ENCODE measurements around the gene ZNF431. TPM values are rescaled to one million over a fixed set of nuclear protein-coding genes. Genes with fewer than 3 reads are reported as not detected.

The ZNF431 gene
- total RNA-seq, 1 donor from 2014 or later: 11.3 TPM

DNA sequence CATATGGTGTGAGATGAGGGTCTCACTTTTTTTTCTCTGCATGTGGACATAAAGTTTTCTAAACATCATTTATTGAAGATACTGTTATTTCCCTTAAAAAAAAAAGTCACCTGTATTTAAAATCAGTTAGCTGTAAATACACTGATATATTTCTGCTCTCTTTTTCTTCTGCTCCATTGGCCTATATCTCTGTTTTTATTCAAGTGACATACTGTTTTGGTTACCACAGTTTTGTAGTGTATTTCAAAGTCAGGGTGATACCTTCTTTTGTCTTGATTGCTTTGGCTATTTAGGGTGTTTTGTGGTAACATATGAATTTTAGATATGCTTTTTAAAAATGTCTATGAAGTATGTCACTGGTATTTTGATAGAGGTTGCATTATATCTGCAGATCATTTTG lies 15.8 kb upstream of the ZNF431 start:
- DNase-seq (ENCODE audit: extremely low spot score, unreplicated experiment): no peak
- Mint-ChIP-seq H3K27ac (ENCODE audit: unreplicated experiment) (no peak overlapping the region), H3K4me3 (ENCODE audit: unreplicated experiment) (no peak overlapping the region), H3K4me1 (ENCODE audit: unreplicated experiment) (peaks cover 10% of the 10 kb centered on the region), H3K9me3 (ENCODE audit: unreplicated experiment) (peaks cover 23% of the 10 kb centered on the region), H3K27me3 (ENCODE audit: unreplicated experiment) (no peaks in the 10 kb centered on the region), H3K36me3 (ENCODE audit: unreplicated experiment) (peaks cover 13% of the 10 kb centered on the region)
- TF ChIP-seq, protein P1, sequence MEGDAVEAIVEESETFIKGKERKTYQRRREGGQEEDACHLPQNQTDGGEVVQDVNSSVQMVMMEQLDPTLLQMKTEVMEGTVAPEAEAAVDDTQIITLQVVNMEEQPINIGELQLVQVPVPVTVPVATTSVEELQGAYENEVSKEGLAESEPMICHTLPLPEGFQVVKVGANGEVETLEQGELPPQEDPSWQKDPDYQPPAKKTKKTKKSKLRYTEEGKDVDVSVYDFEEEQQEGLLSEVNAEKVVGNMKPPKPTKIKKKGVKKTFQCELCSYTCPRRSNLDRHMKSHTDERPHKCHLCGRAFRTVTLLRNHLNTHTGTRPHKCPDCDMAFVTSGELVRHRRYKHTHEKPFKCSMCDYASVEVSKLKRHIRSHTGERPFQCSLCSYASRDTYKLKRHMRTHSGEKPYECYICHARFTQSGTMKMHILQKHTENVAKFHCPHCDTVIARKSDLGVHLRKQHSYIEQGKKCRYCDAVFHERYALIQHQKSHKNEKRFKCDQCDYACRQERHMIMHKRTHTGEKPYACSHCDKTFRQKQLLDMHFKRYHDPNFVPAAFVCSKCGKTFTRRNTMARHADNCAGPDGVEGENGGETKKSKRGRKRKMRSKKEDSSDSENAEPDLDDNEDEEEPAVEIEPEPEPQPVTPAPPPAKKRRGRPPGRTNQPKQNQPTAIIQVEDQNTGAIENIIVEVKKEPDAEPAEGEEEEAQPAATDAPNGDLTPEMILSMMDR (IDR thresholded peaks at IDR 0.05): no peak

DNA sequence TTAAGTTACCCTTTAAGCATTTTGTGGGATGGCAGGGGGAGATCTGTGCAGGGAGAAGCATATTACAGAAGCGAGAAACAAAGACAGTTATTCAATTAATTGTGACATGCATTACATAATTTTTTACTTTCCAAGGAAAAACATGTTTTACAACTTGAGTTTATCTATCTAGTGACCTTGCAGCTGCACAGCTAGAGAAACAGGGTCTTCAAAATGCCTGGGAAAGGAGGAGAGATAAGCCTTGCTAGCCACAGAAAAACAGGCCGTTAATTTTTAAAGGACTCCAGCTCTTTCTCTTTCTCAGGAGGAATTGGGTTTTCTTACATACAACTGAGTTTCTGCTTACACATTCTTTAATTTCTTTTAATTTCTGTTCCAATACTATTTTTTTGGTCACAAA lies 14.8 kb upstream of the ZNF431 start:
- Mint-ChIP-seq H3K4me1 (ENCODE audit: unreplicated experiment) (peaks cover 10% of the 10 kb centered on the region), H3K4me3 (ENCODE audit: unreplicated experiment) (no peak overlapping the region)

DNA sequence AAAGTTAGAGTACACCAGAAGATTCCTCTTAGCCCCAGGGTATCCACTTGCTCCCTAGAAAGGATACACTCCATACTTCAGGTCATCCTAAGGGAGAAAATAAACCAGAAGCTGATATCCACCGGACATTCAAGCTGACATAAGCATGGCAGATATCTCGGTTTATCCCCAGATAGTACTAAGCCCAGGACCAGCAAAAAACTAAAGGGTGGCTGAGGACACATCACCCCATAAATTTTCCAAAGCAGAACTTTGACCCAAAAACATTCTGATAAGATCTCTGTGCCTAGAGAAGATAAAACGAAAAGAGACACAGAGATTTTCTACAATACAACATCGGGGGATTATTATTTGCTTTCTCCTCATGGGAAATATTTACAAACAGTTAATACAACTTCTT lies 13.9 kb upstream of the ZNF431 start:
- H3K9me3 Mint-ChIP-seq (ENCODE audit: unreplicated experiment): peaks cover 23% of the 10 kb centered on the region
- peaks cover 9% of the 10 kb centered on the region for H3K36me3 Mint-ChIP-seq (ENCODE audit: unreplicated experiment)
- TF ChIP-seq, protein P1 (IDR thresholded peaks at IDR 0.05): no peak
- peaks cover 10% of the 10 kb centered on the region for H3K4me1 Mint-ChIP-seq (ENCODE audit: unreplicated experiment)
- H3K4me3 Mint-ChIP-seq (ENCODE audit: unreplicated experiment): no peak overlapping the region
- H3K27me3 Mint-ChIP-seq (ENCODE audit: unreplicated experiment): no peaks in the 10 kb centered on the region
- DNase-seq (ENCODE audit: extremely low spot score, unreplicated experiment): no peak
- H3K27ac Mint-ChIP-seq (ENCODE audit: unreplicated experiment): no peak overlapping the region

More for the DNA sequence above, 14.8 kb upstream of the ZNF431 start:
- TF ChIP-seq, protein P1 (IDR thresholded peaks at IDR 0.05): no peak
- peaks cover 11% of the 10 kb centered on the region for H3K36me3 Mint-ChIP-seq (ENCODE audit: unreplicated experiment)
- no peaks in the 10 kb centered on the region for H3K27me3 Mint-ChIP-seq (ENCODE audit: unreplicated experiment)
- peaks cover 23% of the 10 kb centered on the region for H3K9me3 Mint-ChIP-seq (ENCODE audit: unreplicated experiment)
- H3K27ac Mint-ChIP-seq (ENCODE audit: unreplicated experiment): no peak overlapping the region
- DNase-seq (ENCODE audit: extremely low spot score, unreplicated experiment): no peak

DNA sequence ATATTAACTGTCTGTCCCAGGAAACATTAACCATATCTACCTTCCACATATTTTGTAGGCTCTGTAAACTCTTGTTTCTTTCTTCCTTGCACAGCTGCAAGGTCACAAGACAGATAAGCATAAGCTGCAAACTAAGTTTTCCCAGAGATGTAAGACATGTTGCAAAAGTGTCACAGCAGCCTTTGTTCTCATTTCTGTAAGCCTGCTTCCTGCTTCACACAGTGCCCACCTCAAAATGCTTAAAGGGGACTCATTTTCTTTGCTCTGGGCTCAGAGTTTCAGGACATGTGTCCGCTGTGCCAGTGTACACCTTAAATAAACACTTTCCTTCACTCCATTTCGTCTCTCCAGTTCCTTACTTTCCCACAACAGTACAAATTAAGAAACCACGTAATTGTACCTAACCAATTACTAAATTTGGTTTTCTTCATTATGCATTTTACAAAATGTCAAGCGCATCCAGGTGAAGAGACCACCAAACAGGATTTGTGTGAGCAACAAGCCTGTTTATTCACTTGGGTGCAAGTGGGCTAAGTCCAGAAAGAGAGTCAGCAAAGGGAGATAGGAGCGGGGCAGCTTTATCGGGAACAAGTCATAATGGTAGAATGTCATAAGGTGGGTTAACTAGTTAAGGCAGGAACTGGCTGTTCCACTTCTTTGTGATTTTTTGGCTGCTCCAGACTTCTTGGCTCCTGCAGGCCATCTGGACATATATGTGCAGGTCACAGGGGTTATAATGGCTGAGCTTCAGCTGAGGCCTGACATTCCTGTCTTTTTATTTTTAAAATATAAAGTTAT lies 12.7 kb upstream of the ZNF431 start:
- no peak for DNase-seq (ENCODE audit: extremely low spot score, unreplicated experiment)
- Mint-ChIP-seq H3K4me3 (ENCODE audit: unreplicated experiment) (no peak overlapping the region), H3K9me3 (ENCODE audit: unreplicated experiment) (peaks cover 23% of the 10 kb centered on the region), H3K36me3 (ENCODE audit: unreplicated experiment) (peaks cover 9% of the 10 kb centered on the region), H3K27me3 (ENCODE audit: unreplicated experiment) (no peaks in the 10 kb centered on the region), H3K4me1 (ENCODE audit: unreplicated experiment) (peaks cover 6% of the 10 kb centered on the region), H3K27ac (ENCODE audit: unreplicated experiment) (no peak overlapping the region)
- TF ChIP-seq, protein P1 (IDR thresholded peaks at IDR 0.05): no peak

DNA sequence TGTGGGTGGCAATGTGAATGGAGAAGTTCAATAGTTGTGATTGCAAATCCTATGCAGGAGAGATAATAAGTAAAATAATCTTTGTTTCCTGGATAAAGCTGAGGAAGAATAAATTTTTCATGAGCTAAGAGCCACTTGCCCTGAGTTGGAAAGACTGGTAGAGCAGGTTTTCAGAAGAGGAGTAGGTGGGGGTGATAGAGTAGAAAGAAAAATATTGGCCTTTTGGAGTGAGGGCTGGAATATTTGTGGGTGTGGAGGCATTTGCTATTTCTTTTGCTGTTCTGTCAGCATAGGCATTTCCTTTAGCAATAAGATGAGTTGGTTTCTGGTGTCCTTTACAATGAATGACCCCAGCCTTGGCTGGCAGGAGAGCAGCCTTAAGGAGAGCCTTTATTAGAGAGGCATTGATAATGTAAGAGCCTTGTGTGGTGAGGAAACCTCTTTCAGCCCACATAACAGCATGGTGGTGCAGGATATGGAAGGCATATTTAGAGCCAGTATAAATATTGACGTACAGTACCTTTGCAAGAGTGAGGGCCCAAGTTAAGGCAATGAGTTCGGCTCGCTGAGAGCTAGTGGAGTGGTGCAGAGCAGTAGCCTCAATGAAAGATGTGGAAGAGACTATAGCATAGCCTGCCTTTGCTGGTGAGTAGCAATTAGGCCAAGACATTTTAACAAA lies 11.6 kb upstream of the ZNF431 start:
- TF ChIP-seq, protein P1 (IDR thresholded peaks at IDR 0.05): no peak
- H3K36me3 Mint-ChIP-seq (ENCODE audit: unreplicated experiment): peaks cover 9% of the 10 kb centered on the region
- peaks cover 23% of the 10 kb centered on the region for H3K9me3 Mint-ChIP-seq (ENCODE audit: unreplicated experiment)
- no peaks in the 10 kb centered on the region for H3K27me3 Mint-ChIP-seq (ENCODE audit: unreplicated experiment)
- DNase-seq (ENCODE audit: extremely low spot score, unreplicated experiment): no peak
- H3K4me3 Mint-ChIP-seq (ENCODE audit: unreplicated experiment): no peak overlapping the region
- no peak overlapping the region for H3K27ac Mint-ChIP-seq (ENCODE audit: unreplicated experiment)
- H3K4me1 Mint-ChIP-seq (ENCODE audit: unreplicated experiment): peaks cover 2% of the 10 kb centered on the region

Data from osteocyte (in vitro differentiated cells).